Thyroid gland (tissue), 4 donors: ENCODE measurements around the gene NME3.

ENCODE experiments used
- POLR2A ChIP-seq, 2 donors: fragments of 450-650 bp; IDR thresholded peaks; one replicate each; pipeline ENCODE4 v1.6.1; 2017; ENCODE audit warnings: antibody characterized with exemption in 2 of 2, mild to moderate bottlenecking in 2 of 2, moderate library complexity in 1 of 2
- TF ChIP-seq, protein P1 (sequence below), 6 experiments: fragments of 200-600 bp in 3 of 6; fragments of 450-650 bp in 3 of 6; sonication (generic) in 3 of 6; IDR thresholded peaks; one replicate each; pipeline ENCODE4 v1.5.1; 2016 to 2019; ENCODE audit warnings: antibody characterized with exemption in 6 of 6, mild to moderate bottlenecking in 2 of 6, inconsistent platforms in 1 of 6, moderate library complexity in 1 of 6

DNA sequence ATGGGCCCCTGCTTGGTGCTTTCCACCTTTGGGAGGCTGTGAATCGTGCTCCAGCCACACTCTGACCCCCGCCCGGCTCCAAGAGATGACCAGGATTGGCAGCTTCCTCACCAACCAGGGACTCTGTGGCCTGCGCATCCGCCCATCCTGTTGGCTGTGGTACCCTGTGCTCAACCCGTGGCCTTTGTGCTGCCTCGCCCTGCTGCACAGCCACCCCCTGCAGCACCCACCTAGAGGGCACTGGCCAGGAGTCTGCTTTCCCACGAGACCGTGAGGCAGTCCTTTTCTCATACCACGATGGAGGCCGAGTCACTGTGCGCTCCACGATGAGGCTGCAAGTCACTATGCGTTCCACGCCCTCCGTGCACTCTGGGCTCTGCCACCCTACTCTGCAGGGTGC lies 19.4 kb downstream of the NME3 start:
- TF ChIP-seq, protein P1, sequence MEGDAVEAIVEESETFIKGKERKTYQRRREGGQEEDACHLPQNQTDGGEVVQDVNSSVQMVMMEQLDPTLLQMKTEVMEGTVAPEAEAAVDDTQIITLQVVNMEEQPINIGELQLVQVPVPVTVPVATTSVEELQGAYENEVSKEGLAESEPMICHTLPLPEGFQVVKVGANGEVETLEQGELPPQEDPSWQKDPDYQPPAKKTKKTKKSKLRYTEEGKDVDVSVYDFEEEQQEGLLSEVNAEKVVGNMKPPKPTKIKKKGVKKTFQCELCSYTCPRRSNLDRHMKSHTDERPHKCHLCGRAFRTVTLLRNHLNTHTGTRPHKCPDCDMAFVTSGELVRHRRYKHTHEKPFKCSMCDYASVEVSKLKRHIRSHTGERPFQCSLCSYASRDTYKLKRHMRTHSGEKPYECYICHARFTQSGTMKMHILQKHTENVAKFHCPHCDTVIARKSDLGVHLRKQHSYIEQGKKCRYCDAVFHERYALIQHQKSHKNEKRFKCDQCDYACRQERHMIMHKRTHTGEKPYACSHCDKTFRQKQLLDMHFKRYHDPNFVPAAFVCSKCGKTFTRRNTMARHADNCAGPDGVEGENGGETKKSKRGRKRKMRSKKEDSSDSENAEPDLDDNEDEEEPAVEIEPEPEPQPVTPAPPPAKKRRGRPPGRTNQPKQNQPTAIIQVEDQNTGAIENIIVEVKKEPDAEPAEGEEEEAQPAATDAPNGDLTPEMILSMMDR (IDR thresholded peaks at IDR 0.05), result no peak
- no peak for TF ChIP-seq POLR2A (IDR thresholded peaks at IDR 0.05)
